T-cell (primary cell): Measurements from ENCODE around the gene DENND1A. TPM values are rescaled to one million over a fixed set of nuclear protein-coding genes. Genes with fewer than 3 reads are reported as not detected.
"Not testable (repeated sequence)": the region's sequence is repeated elsewhere in the genome, so short reads cannot be mapped to it uniquely, and the experiment has no call there.

Experiments used
- ATAC-seq, 4 experiments: fragments of 200-7000 bp in 3 of 4; fragments of 150-1000 bp in 1 of 4; cut with Tn5 transposase; replicated peaks in 1 of 4; 1 replicate in 3 of 4; 2 replicates in 1 of 4; pipeline ENCODE4 v1.10.0; 2021; ENCODE audit warnings: moderate library complexity in 3 of 4, mild to moderate bottlenecking in 2 of 4, moderate number of reproducible peaks in 1 of 4
- CTCF ChIA-PET, 2 donors: fragments of 300-600 bp; sonication (Branson Sonifier 250); formaldehyde crosslinking; loops; one replicate each; lab custom pipeline; 2022; ENCODE audit warnings: antibody characterized with exemption in 2 of 2; lab: Charles Lee
- POLR2A ChIA-PET, 2 donors: fragments of 300-600 bp; sonication (Branson Sonifier 250); formaldehyde crosslinking; loops; one replicate each; lab custom pipeline; 2022; ENCODE audit warnings: antibody characterized with exemption in 2 of 2; lab: Charles Lee
- DNase-seq, 35 experiments: peaks; one replicate each; pipeline versions ENCODE4 v3.0.0 to v3.0.0-alpha.2; 2013 to 2023
- H3K27ac ChIP-seq: one replicate; pipeline ENCODE4 v1.5.1; 2013; ENCODE audit warnings: low read length
- H3K27me3 ChIP-seq, 2 experiments: replicated peaks in 1 of 2; 1 replicate in 1 of 2; 2 replicates in 1 of 2; pipeline versions ENCODE4 v1.6.1 to v1.7.0; 2013; ENCODE audit warnings: low read length in 1 of 2, mixed read lengths in 1 of 2; ENCODE audit not compliant: control insufficient read depth in 2 of 2, insufficient read depth in 2 of 2; ENCODE audit errors: extremely low read depth in 1 of 2
- H3K36me3 ChIP-seq, 2 donors: 1 replicate in 1 of 2; 2 replicates in 1 of 2; pipeline versions ENCODE4 v1.6.1 to v1.7.0; 2013; ENCODE audit warnings: low read length in 1 of 2; ENCODE audit not compliant: control insufficient read depth in 2 of 2, insufficient read depth in 1 of 2; ENCODE audit errors: extremely low read depth in 1 of 2
- H3K4me1 ChIP-seq, 2 experiments: 1 replicate in 1 of 2; 2 replicates in 1 of 2; pipeline versions ENCODE4 v1.6.1 to v1.7.0; 2013; ENCODE audit warnings: low read length in 2 of 2, mixed read lengths in 1 of 2; ENCODE audit not compliant: insufficient read depth in 2 of 2, control insufficient read depth in 1 of 2; ENCODE audit errors: extremely low read depth in 1 of 2
- H3K4me3 ChIP-seq, 2 donors: 1 replicate in 1 of 2; 2 replicates in 1 of 2; pipeline versions ENCODE4 v1.5.1 to v1.7.0; 2013; ENCODE audit warnings: mild to moderate bottlenecking in 2 of 2, low read length in 1 of 2, moderate library complexity in 1 of 2; ENCODE audit not compliant: control insufficient read depth in 1 of 2; ENCODE audit errors: extremely low read depth in 1 of 2
- H3K9me3 ChIP-seq: 2 replicates; pipeline ENCODE4 v1.7.0; 2013
- H3K27ac Mint-ChIP-seq, 2 donors: one replicate each; pipeline ENCODE4 v1.8.0; 2020 to 2021; ENCODE audit warnings: mild to moderate bottlenecking in 2 of 2, mixed read lengths in 2 of 2
- H3K27me3 Mint-ChIP-seq, 2 donors: one replicate each; pipeline ENCODE4 v1.8.0; 2021 to 2022; ENCODE audit warnings: mixed read lengths in 2 of 2
- H3K36me3 Mint-ChIP-seq: one replicate; pipeline ENCODE4 v1.8.0; 2021; ENCODE audit warnings: mixed read lengths
- H3K4me1 Mint-ChIP-seq, 3 donors: one replicate each; pipeline ENCODE4 v1.8.0; 2020 to 2022; ENCODE audit warnings: mixed read lengths in 3 of 3, mild to moderate bottlenecking in 1 of 3
- H3K4me3 Mint-ChIP-seq, 3 donors: one replicate each; pipeline ENCODE4 v1.8.0; 2020 to 2022; ENCODE audit warnings: mild to moderate bottlenecking in 3 of 3, mixed read lengths in 3 of 3, moderate library complexity in 3 of 3
- H3K9me3 Mint-ChIP-seq, 3 donors: one replicate each; pipeline ENCODE4 v1.8.0; 2020 to 2022; ENCODE audit warnings: mixed read lengths in 3 of 3
- WGBS: methylation state at CpG from one replicate; pipeline ENCODE4 v1.1.5; 2013; ENCODE audit warnings: missing lambda C conversion rate; ENCODE audit not compliant: insufficient coverage; 5-methylcytosine and 5-hydroxymethylcytosine counted together
- total RNA-seq, 35 experiments: library from RNA in 6 of 35; stranded (reverse) in 6 of 35; fragments of 120-200 nt in 1 of 35; gene quantifications; one replicate each; pipeline versions ENCODE4 v1.2.1 to v1.2.4 and lab custom pipeline; 2013 to 2026

The DENND1A gene
- total RNA-seq, 5 donors from 2014 or later (not counting 1 experiment from before 2014, with no cell fraction given): 12.4 to 19.9 (median 14.1) TPM

DNA sequence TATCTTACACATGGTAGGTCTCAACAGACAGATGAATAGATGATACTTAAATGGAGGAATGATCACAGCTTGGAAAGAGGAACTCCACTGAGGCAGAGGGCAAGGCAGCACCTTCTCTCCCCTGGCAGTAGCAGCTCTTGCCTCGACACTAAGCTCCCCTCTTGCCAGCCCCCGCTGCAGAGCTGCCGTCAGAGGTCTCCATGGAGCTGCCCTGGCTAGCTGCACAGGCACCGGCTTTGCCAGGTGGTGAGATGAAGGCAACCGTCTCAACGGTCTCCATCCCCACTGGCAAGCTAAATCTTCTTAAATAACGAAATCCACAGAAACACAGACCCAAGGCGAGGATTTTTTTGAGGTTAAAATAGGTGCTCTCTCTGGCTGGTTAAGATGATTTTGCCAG lies 492.7 kb downstream of the DENND1A start:
- Mint-ChIP-seq H3K4me1 (no peaks in the 10 kb centered on the region), H3K27me3 (no peaks in the 10 kb centered on the region), H3K4me3 (no peak overlapping the region), H3K9me3 (no peaks in the 10 kb centered on the region), H3K36me3 (peaks cover 71% of the 10 kb centered on the region), H3K27ac (no peak overlapping the region)
- Histone ChIP-seq H3K27ac (no peak overlapping the region), H3K4me1 (no peaks in the 10 kb centered on the region), H3K27me3 (no peaks in the 10 kb centered on the region), H3K36me3 (peaks cover 9 to 14% of the 10 kb centered on the region in 2 donors), H3K4me3 (no peak overlapping the region), H3K9me3 (no peaks in the 10 kb centered on the region)
- ChIA-PET CTCF (no interaction called here), POLR2A (no interaction called here)
- no peak for DNase-seq
- no peak for ATAC-seq
- 96% methylated on average over 3 of the region's 8 CpGs for WGBS

- Histone ChIP-seq H3K9me3 (no peaks in the 10 kb centered on the region), H3K36me3 (peaks cover 15 to 16% of the 10 kb centered on the region in 2 donors), H3K4me1 (no peaks in the 10 kb centered on the region), H3K4me3 (no peak overlapping the region), H3K27ac (no peak overlapping the region), H3K27me3 (no peaks in the 10 kb centered on the region)
- Mint-ChIP-seq H3K27ac (no peak overlapping the region), H3K4me3 (no peak overlapping the region), H3K9me3 (peaks cover 0 to 1% (median 0%) of the 10 kb centered on the region in 3 donors), H3K4me1 (no peaks in the 10 kb centered on the region), H3K36me3 (peaks cover 68% of the 10 kb centered on the region), H3K27me3 (no peaks in the 10 kb centered on the region)
- WGBS: 100% methylated on average over 2 of the region's 2 CpGs
- DNase-seq (no peak), ATAC-seq (no peak)
- CTCF ChIA-PET: no interaction called here
- POLR2A ChIA-PET: no interaction called here
Observed at GRCh38 chr9:123435471-123435870, 494.5 kb downstream of the DENND1A start.

DNA sequence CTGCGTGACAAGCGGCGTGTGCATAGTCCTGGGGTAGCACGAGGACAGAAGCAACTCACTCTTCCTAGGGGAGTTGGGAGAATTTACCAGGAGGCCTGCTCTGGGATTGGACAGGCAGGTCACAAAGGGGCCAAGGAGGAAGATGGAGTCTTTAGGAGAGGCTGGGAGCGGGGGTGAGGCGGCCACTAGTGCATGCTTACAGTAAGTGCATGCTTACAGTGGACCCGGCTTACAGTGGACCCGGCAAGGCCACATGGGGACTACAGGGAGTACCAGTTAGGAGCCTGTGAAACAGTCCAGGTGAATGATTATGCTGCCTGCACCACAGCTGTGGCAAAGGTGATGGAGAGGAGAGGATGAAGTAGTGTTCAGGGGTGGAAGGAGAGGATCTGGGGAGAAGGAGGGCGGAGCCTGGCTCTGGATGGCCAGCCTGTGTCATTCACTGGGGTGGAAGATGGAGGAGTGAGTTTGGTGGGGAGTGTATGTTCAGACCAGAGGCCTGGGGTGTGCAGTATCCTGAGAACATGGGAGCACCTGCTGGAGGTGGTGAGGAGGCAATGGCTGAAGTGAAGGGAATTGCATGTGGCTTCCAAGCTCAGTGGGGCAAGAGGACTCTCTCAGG lies 495.2 kb downstream of the DENND1A start:
- H3K27ac ChIP-seq: no peak overlapping the region
- H3K36me3 ChIP-seq: peaks cover 13 to 16% of the 10 kb centered on the region in 2 donors
- Mint-ChIP-seq H3K27ac (no peak overlapping the region), H3K27me3 (no peaks in the 10 kb centered on the region), H3K9me3 (peaks cover 0 to 4% (median 0%) of the 10 kb centered on the region in 3 donors), H3K36me3 (peaks cover 68% of the 10 kb centered on the region), H3K4me1 (no peaks in the 10 kb centered on the region), H3K4me3 (no peak overlapping the region)
- no peaks in the 10 kb centered on the region for H3K9me3 ChIP-seq
- no peak overlapping the region for H3K4me3 ChIP-seq
- POLR2A ChIA-PET: no interaction called here
- ATAC-seq: no peak
- WGBS: 97% methylated on average over 9 of the region's 9 CpGs
- CTCF ChIA-PET: no interaction called here
- no peak for DNase-seq
- no peaks in the 10 kb centered on the region for H3K27me3 ChIP-seq
- H3K4me1 ChIP-seq: no peaks in the 10 kb centered on the region

GRCh38 chr9:123432331-123433236 lies 497.3 kb downstream of the DENND1A start:
- 90% methylated on average over 11 of the region's 22 CpGs for WGBS
- H3K4me1 ChIP-seq: no peaks in the 10 kb centered on the region
- POLR2A ChIA-PET: no interaction called here
- no peak overlapping the region for H3K4me3 ChIP-seq
- DNase-seq (no peak), ATAC-seq (no peak)
- H3K27ac ChIP-seq: no peak overlapping the region
- H3K36me3 ChIP-seq: peaks cover 8 to 9% of the 10 kb centered on the region in 2 donors
- no peaks in the 10 kb centered on the region for H3K9me3 ChIP-seq
- Mint-ChIP-seq H3K4me3 (no peak overlapping the region), H3K9me3 (peaks cover 0 to 4% (median 0%) of the 10 kb centered on the region in 3 donors), H3K27me3 (no peaks in the 10 kb centered on the region), H3K36me3 (peaks cover 62% of the 10 kb centered on the region), H3K27ac (no peak overlapping the region), H3K4me1 (no peaks in the 10 kb centered on the region)
- CTCF ChIA-PET: no interaction called here
- H3K27me3 ChIP-seq: no peaks in the 10 kb centered on the region

GRCh38 chr9:123431581-123431980 lies 498.3 kb downstream of the DENND1A start:
- Mint-ChIP-seq H3K4me1 (no peaks in the 10 kb centered on the region), H3K36me3 (peaks cover 57% of the 10 kb centered on the region), H3K27ac (no peak overlapping the region), H3K4me3 (no peak overlapping the region), H3K9me3 (peaks cover 0 to 4% (median 0%) of the 10 kb centered on the region in 3 donors), H3K27me3 (no peaks in the 10 kb centered on the region)
- H3K36me3 ChIP-seq: peaks cover 4 to 8% of the 10 kb centered on the region in 2 donors
- H3K4me3 ChIP-seq: no peak overlapping the region
- POLR2A ChIA-PET: interaction anchor here in 1 of 2 donors (0.6 kb wide), 1 partner anchor 150 kb away, joined by 12 read pairs; no protein-coding TSS in a partner anchor
- CTCF ChIA-PET: no interaction called here
- DNase-seq (no peak), ATAC-seq (no peak)
- no peak overlapping the region for H3K27ac ChIP-seq
- WGBS: 60% methylated on average over 1 of the region's 2 CpGs
- no peaks in the 10 kb centered on the region for H3K4me1 ChIP-seq
- no peaks in the 10 kb centered on the region for H3K27me3 ChIP-seq
- H3K9me3 ChIP-seq: no peaks in the 10 kb centered on the region

DNA sequence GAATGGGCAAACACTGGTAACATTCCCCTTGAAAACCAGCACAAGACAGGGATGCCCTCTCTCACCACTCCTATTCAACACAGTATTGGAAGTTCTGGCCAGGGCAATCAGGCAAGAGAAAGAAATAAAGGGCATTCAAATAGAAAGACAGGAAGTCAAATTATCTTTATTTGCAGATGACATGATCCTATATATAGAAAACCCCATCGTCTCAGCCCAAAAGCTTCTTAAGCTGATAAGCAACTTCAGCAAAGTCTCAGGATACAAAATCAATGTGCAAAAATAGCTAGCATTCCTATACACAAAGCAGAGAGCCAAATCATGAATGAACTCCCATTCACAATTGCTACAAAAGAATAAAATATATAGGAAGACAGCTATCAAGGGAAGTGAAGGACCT lies 501.5 kb downstream of the DENND1A start:
- H3K9me3 ChIP-seq, H3K4me1 Mint-ChIP-seq, ATAC-seq, H3K27me3 ChIP-seq, H3K4me3 Mint-ChIP-seq, H3K9me3 Mint-ChIP-seq, DNase-seq, CTCF ChIA-PET, H3K4me1 ChIP-seq, H3K27ac ChIP-seq, H3K36me3 ChIP-seq, H3K4me3 ChIP-seq, POLR2A ChIA-PET, H3K27me3 Mint-ChIP-seq: not testable (repeated sequence)
- H3K36me3 Mint-ChIP-seq: peaks cover 50% of the 10 kb centered on the region
- peak overlapping the region in 1 of 2 donors; percentile 69 for H3K27ac Mint-ChIP-seq
- WGBS: no CpG with 5 or more reads among the region's 1 CpG
